ENCODE measurements around the gene BEAN1. TPM values are rescaled to one million over a fixed set of nuclear protein-coding genes. Genes with fewer than 3 reads are reported as not detected.

The BEAN1 gene
- total and polyA plus RNA-seq, 2 donors (not counting 1 experiment from before 2014, with no cell fraction given) = 0.07 TPM; not detected in 1

- Histone ChIP-seq H3K27ac (ENCODE audit: insufficient read depth, low read length) (no peak overlapping the region), H3K4me3 (replicated peaks in 1 of 4; ENCODE audit: control extremely low read depth in 1 of 4, insufficient read depth in 1 of 4, low read depth in 3 of 4, low read length in 4 of 4) (no peak overlapping the region), H3K4me1 (ENCODE audit: control insufficient read depth, extremely low read depth, insufficient read depth, low read length) (peaks cover 22% of the 10 kb centered on the region), H4K20me1 (ENCODE audit: control insufficient read depth, extremely low read depth, insufficient read depth, low read length) (no peaks in the 10 kb centered on the region), H3K9ac (ENCODE audit: insufficient read depth, low read length) (no peak overlapping the region), H3K9me3 (ENCODE audit: control insufficient read depth, insufficient read depth, low read depth, low read length) (no peaks in the 10 kb centered on the region), H2AFZ (ENCODE audit: low read length) (no peak overlapping the region), H3K36me3 (ENCODE audit: control insufficient read depth, insufficient read depth, low read length) (peaks cover 2% of the 10 kb centered on the region), H3K79me2 (ENCODE audit: control insufficient read depth, insufficient read depth, low read length) (no peaks in the 10 kb centered on the region), H3K4me2 (ENCODE audit: extremely low read depth, insufficient read depth, low read length) (no peak overlapping the region), H3K27me3 (ENCODE audit: control insufficient read depth, insufficient read depth, low read length) (no peaks in the 10 kb centered on the region)
- TF ChIP-seq EZH2 (IDR thresholded peaks at IDR 0.05; ENCODE audit: low read length, missing control alignments) (no peak), CTCF (conservative IDR thresholded peaks at IDR 0.05 in 1 of 2, IDR thresholded peaks at IDR 0.05 in 1 of 2; ENCODE audit: low read depth in 1 of 2, low read length in 2 of 2) (no peak)
- no peak for DNase-seq (ENCODE audit: low read depth in 2 of 2)
Observed at GRCh38 chr16:66519482-66520373, 92.6 kb downstream of the BEAN1 start.

GRCh38 chr16:66520406-66521170, 93.5 kb downstream of the BEAN1 start:
- H3K4me2 ChIP-seq (ENCODE audit: extremely low read depth, insufficient read depth, low read length) = no peak overlapping the region
- H3K27me3 ChIP-seq (ENCODE audit: control insufficient read depth, insufficient read depth, low read length) = no peaks in the 10 kb centered on the region
- no peaks in the 10 kb centered on the region for H3K36me3 ChIP-seq (ENCODE audit: control insufficient read depth, insufficient read depth, low read length)
- no peak for TF ChIP-seq CTCF (conservative IDR thresholded peaks at IDR 0.05 in 1 of 2, IDR thresholded peaks at IDR 0.05 in 1 of 2; ENCODE audit: low read depth in 1 of 2, low read length in 2 of 2)
- TF ChIP-seq EZH2 (IDR thresholded peaks at IDR 0.05; ENCODE audit: low read length, missing control alignments) = no peak
- H3K9me3 ChIP-seq (ENCODE audit: control insufficient read depth, insufficient read depth, low read depth, low read length) = no peaks in the 10 kb centered on the region
- no peak overlapping the region for H3K27ac ChIP-seq (ENCODE audit: insufficient read depth, low read length)
- DNase-seq (ENCODE audit: low read depth in 2 of 2) = no peak
- H3K79me2 ChIP-seq (ENCODE audit: control insufficient read depth, insufficient read depth, low read length) = no peaks in the 10 kb centered on the region
- peaks cover 20% of the 10 kb centered on the region for H3K4me1 ChIP-seq (ENCODE audit: control insufficient read depth, extremely low read depth, insufficient read depth, low read length)
- H3K4me3 ChIP-seq (replicated peaks in 1 of 4; ENCODE audit: control extremely low read depth in 1 of 4, insufficient read depth in 1 of 4, low read depth in 3 of 4, low read length in 4 of 4) = no peak overlapping the region
- H4K20me1 ChIP-seq (ENCODE audit: control insufficient read depth, extremely low read depth, insufficient read depth, low read length) = no peaks in the 10 kb centered on the region
- no peak overlapping the region for H2AFZ ChIP-seq (ENCODE audit: low read length)
- H3K9ac ChIP-seq (ENCODE audit: insufficient read depth, low read length) = no peak overlapping the region

GRCh38 chr16:66521252-66521713, 94.2 kb downstream of the BEAN1 start:
- Histone ChIP-seq H3K4me2 (ENCODE audit: extremely low read depth, insufficient read depth, low read length) (no peak overlapping the region), H4K20me1 (ENCODE audit: control insufficient read depth, extremely low read depth, insufficient read depth, low read length) (no peaks in the 10 kb centered on the region), H3K27ac (ENCODE audit: insufficient read depth, low read length) (no peak overlapping the region), H3K9me3 (ENCODE audit: control insufficient read depth, insufficient read depth, low read depth, low read length) (no peaks in the 10 kb centered on the region), H3K79me2 (ENCODE audit: control insufficient read depth, insufficient read depth, low read length) (no peaks in the 10 kb centered on the region), H2AFZ (ENCODE audit: low read length) (no peak overlapping the region), H3K27me3 (ENCODE audit: control insufficient read depth, insufficient read depth, low read length) (no peaks in the 10 kb centered on the region), H3K4me3 (replicated peaks in 1 of 4; ENCODE audit: control extremely low read depth in 1 of 4, insufficient read depth in 1 of 4, low read depth in 3 of 4, low read length in 4 of 4) (no peak overlapping the region), H3K9ac (ENCODE audit: insufficient read depth, low read length) (no peak overlapping the region), H3K36me3 (ENCODE audit: control insufficient read depth, insufficient read depth, low read length) (no peaks in the 10 kb centered on the region), H3K4me1 (ENCODE audit: control insufficient read depth, extremely low read depth, insufficient read depth, low read length) (peaks cover 13% of the 10 kb centered on the region)
- no peak for DNase-seq (ENCODE audit: low read depth in 2 of 2)
- TF ChIP-seq EZH2 (IDR thresholded peaks at IDR 0.05; ENCODE audit: low read length, missing control alignments) = no peak
- no peak for TF ChIP-seq CTCF (conservative IDR thresholded peaks at IDR 0.05 in 1 of 2, IDR thresholded peaks at IDR 0.05 in 1 of 2; ENCODE audit: low read depth in 1 of 2, low read length in 2 of 2)

Data from fibroblast of lung (primary cell).